Fibroblast of villous mesenchyme (primary cell): ENCODE results near the gene GMPPA. TPM values are rescaled to one million over a fixed set of nuclear protein-coding genes. Genes with fewer than 3 reads are reported as not detected.

Source experiments
- DNase-seq: peaks from one replicate; pipeline ENCODE4 v3.0.0-alpha.2; 2010; ENCODE audit warnings: low read depth
- H3K4me3 ChIP-seq: 2 replicates; pipeline ENCODE4 v1.5.1; 2011; ENCODE audit warnings: low read depth, mild to moderate bottlenecking, low read length
- total RNA-seq: library from RNA; depleted of rRNA; stranded (reverse); fragments of >200 nt; gene quantifications from 2 replicates; pipeline ENCODE4 v1.2.3, GENCODE V29; 2012
- TF ChIP-seq, protein P1 (sequence below): IDR thresholded peaks from 2 replicates; pipeline ENCODE4 v1.5.1; 2012; ENCODE audit warnings: low read depth, mild to moderate bottlenecking, low read length; ENCODE audit not compliant: insufficient read depth

GMPPA gene
- 60.9 and 65.1 TPM in 2 replicates for total RNA-seq

GRCh38 chr2:219498280-219499057, at the start of gene GMPPA:
TSS of gene GMPPA (plus strand) at chr2:219498891. CDS start at chr2:219499976, 1,085 bp downstream.
- DNase-seq = peak; percentile 100
- peak within 1 kb of the TSS; percentile 69 for H3K4me3 ChIP-seq
- TF ChIP-seq, protein P1, sequence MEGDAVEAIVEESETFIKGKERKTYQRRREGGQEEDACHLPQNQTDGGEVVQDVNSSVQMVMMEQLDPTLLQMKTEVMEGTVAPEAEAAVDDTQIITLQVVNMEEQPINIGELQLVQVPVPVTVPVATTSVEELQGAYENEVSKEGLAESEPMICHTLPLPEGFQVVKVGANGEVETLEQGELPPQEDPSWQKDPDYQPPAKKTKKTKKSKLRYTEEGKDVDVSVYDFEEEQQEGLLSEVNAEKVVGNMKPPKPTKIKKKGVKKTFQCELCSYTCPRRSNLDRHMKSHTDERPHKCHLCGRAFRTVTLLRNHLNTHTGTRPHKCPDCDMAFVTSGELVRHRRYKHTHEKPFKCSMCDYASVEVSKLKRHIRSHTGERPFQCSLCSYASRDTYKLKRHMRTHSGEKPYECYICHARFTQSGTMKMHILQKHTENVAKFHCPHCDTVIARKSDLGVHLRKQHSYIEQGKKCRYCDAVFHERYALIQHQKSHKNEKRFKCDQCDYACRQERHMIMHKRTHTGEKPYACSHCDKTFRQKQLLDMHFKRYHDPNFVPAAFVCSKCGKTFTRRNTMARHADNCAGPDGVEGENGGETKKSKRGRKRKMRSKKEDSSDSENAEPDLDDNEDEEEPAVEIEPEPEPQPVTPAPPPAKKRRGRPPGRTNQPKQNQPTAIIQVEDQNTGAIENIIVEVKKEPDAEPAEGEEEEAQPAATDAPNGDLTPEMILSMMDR = peak; percentile 12

- TF ChIP-seq, protein P1 = no peak
- no peak overlapping the region for H3K4me3 ChIP-seq
- DNase-seq = no peak
These were observed 49.1 kb upstream of the GMPPA start for GRCh38 chr2:219449609-219450008.

GRCh38 chr2:219451661-219452360, 46.9 kb upstream of the GMPPA start:
- no peak overlapping the region for H3K4me3 ChIP-seq
- TF ChIP-seq, protein P1 = no peak
- DNase-seq = no peak

GRCh38 chr2:219452361-219453317, 46.1 kb upstream of the GMPPA start:
- TF ChIP-seq, protein P1 = no peak
- H3K4me3 ChIP-seq = no peak overlapping the region

GRCh38 chr2:219453671-219454590, 44.8 kb upstream of the GMPPA start:
- TF ChIP-seq, protein P1 = no peak
- DNase-seq = peak; percentile 84
- no peak overlapping the region for H3K4me3 ChIP-seq

More at GRCh38 chr2:219452361-219453317, 46.1 kb upstream of the GMPPA start:
- peak; percentile 81 for DNase-seq
